Nephron (organoid): Measurements from ENCODE around the gene MAGEA4.

Experiments
- H3K27ac Mint-ChIP-seq, 3 experiments: 2 replicates each; pipeline ENCODE4 v1.8.0; 2020; ENCODE audit warnings: mixed read lengths in 3 of 3, mild to moderate bottlenecking in 2 of 3, moderate library complexity in 1 of 3
- H3K27me3 Mint-ChIP-seq: 2 replicates; pipeline ENCODE4 v1.8.0; 2021; ENCODE audit warnings: low read depth, mild to moderate bottlenecking, moderate library complexity, mixed read lengths
- H3K36me3 Mint-ChIP-seq: 2 replicates; pipeline ENCODE4 v1.8.0; 2020; ENCODE audit warnings: low read depth, mixed read lengths
- H3K4me1 Mint-ChIP-seq: 2 replicates; pipeline ENCODE4 v1.8.0; 2020; ENCODE audit warnings: mixed read lengths
- H3K4me3 Mint-ChIP-seq, 3 experiments: 2 replicates each; pipeline ENCODE4 v1.8.0; 2020; ENCODE audit warnings: mild to moderate bottlenecking in 3 of 3, mixed read lengths in 3 of 3, moderate library complexity in 2 of 3
- H3K9me3 Mint-ChIP-seq: 2 replicates; pipeline ENCODE4 v1.8.0; 2020; ENCODE audit warnings: mixed read lengths
- TF ChIP-seq, protein P1 (sequence below), 3 experiments: fragments of 200-600 bp; sonication (generic); IDR thresholded peaks; one replicate each; pipeline ENCODE4 v1.5.0; 2021; ENCODE audit warnings: antibody characterized with exemption in 3 of 3; ENCODE audit not compliant: unreplicated experiment in 3 of 3

The MAGEA4 gene

DNA sequence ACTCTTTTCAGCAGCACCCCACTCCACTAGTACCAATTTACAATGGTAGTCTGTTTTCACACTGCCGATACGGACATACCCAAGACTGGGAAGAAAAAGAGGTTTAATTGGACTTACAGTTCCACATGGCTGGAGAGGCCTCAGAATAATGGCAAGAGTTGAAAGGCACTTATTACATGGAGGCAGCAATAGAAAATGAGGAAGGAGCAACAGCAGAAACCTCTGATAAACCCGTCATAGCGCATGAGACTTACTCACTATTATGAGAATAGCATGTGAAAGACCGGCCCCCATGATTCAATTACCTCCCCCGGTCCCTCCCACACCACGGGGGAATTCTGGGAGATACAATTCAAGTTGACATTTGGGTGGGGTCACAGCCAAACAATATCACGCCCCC, 34.1 kb upstream of the MAGEA4 start:
- no peaks in the 10 kb centered on the region for H3K36me3 Mint-ChIP-seq
- TF ChIP-seq, protein P1, sequence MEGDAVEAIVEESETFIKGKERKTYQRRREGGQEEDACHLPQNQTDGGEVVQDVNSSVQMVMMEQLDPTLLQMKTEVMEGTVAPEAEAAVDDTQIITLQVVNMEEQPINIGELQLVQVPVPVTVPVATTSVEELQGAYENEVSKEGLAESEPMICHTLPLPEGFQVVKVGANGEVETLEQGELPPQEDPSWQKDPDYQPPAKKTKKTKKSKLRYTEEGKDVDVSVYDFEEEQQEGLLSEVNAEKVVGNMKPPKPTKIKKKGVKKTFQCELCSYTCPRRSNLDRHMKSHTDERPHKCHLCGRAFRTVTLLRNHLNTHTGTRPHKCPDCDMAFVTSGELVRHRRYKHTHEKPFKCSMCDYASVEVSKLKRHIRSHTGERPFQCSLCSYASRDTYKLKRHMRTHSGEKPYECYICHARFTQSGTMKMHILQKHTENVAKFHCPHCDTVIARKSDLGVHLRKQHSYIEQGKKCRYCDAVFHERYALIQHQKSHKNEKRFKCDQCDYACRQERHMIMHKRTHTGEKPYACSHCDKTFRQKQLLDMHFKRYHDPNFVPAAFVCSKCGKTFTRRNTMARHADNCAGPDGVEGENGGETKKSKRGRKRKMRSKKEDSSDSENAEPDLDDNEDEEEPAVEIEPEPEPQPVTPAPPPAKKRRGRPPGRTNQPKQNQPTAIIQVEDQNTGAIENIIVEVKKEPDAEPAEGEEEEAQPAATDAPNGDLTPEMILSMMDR (IDR thresholded peaks at IDR 0.05; ENCODE audit: unreplicated experiment in 3 of 3): no peak
- peaks cover 5% of the 10 kb centered on the region for H3K4me1 Mint-ChIP-seq
- peaks cover 21% of the 10 kb centered on the region for H3K9me3 Mint-ChIP-seq
- peak overlapping the region in 1 of 3 experiments; percentile 25 for H3K27ac Mint-ChIP-seq
- H3K27me3 Mint-ChIP-seq: no peaks in the 10 kb centered on the region
- no peak overlapping the region for H3K4me3 Mint-ChIP-seq

DNA sequence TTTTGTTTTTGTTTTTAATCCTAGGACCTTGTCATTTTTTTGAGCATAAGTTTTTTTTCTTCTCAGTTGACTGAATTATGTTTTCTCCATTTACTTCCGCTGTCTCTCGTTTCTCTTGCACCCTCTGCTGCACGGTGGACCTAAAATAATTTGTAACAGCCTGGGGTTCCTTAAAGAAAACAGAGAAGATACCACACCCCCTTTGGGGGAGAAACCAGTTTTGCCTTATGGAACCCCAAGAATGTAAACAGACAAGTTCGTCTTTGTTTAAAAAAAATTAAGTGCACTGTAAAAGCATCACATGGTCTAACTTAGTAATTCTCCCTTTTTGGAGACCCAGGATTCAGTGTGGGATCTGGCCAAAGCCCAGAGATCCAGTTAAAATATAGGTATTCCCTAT, 32.8 kb upstream of the MAGEA4 start:
- peaks cover 21% of the 10 kb centered on the region for H3K9me3 Mint-ChIP-seq
- H3K27ac Mint-ChIP-seq: no peak overlapping the region
- no peaks in the 10 kb centered on the region for H3K4me1 Mint-ChIP-seq
- TF ChIP-seq, protein P1 (IDR thresholded peaks at IDR 0.05; ENCODE audit: unreplicated experiment in 3 of 3): no peak
- no peaks in the 10 kb centered on the region for H3K27me3 Mint-ChIP-seq
- H3K4me3 Mint-ChIP-seq: peak overlapping the region in 1 of 3 experiments; percentile 53
- no peaks in the 10 kb centered on the region for H3K36me3 Mint-ChIP-seq

DNA sequence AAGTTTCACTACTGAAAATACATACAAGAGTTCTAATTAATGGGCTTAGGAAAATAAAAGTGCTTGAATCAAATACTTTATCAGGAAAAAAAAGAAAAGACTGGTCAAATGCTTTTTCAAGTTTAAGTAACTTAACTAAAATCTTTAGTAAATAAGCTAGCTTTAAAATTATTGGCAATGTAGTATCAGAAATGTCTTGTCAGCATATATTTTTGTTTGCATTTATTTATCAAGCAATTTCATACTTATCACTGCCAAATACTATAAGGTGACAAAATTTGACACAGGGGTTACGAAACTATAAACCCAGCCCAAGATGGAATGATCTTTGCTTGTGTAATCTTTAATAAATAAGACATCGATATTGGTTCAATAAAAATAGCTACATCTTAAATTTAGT, 31.8 kb upstream of the MAGEA4 start:
- Mint-ChIP-seq H3K36me3 (no peaks in the 10 kb centered on the region), H3K27me3 (no peaks in the 10 kb centered on the region), H3K4me3 (no peak overlapping the region), H3K27ac (no peak overlapping the region), H3K9me3 (peaks cover 16% of the 10 kb centered on the region), H3K4me1 (no peaks in the 10 kb centered on the region)
- TF ChIP-seq, protein P1 (IDR thresholded peaks at IDR 0.05; ENCODE audit: unreplicated experiment in 3 of 3): no peak

DNA sequence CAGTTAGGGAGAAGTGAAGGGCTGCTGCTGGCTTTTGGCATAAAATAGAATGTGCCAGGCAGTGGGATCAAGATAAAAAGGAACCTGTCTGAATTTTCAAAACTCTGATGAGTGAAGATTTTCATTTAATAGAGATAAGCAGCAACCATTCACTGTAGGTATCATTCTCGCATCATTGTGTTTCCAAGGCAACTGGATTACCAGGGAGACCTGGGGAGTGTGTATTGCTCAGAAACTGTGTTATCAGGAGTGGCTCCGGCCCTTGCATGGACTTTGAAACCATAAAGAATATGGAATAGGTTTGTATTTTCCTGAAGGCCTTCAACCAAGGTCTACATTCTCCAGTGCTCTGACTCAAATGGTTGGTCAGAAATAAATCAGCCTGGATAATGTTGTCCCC, 23.3 kb upstream of the MAGEA4 start:
- Mint-ChIP-seq H3K27ac (no peak overlapping the region), H3K4me3 (no peak overlapping the region), H3K36me3 (no peaks in the 10 kb centered on the region), H3K4me1 (no peaks in the 10 kb centered on the region), H3K9me3 (peaks cover 24% of the 10 kb centered on the region), H3K27me3 (no peaks in the 10 kb centered on the region)
- TF ChIP-seq, protein P1 (IDR thresholded peaks at IDR 0.05; ENCODE audit: unreplicated experiment in 3 of 3): no peak

DNA sequence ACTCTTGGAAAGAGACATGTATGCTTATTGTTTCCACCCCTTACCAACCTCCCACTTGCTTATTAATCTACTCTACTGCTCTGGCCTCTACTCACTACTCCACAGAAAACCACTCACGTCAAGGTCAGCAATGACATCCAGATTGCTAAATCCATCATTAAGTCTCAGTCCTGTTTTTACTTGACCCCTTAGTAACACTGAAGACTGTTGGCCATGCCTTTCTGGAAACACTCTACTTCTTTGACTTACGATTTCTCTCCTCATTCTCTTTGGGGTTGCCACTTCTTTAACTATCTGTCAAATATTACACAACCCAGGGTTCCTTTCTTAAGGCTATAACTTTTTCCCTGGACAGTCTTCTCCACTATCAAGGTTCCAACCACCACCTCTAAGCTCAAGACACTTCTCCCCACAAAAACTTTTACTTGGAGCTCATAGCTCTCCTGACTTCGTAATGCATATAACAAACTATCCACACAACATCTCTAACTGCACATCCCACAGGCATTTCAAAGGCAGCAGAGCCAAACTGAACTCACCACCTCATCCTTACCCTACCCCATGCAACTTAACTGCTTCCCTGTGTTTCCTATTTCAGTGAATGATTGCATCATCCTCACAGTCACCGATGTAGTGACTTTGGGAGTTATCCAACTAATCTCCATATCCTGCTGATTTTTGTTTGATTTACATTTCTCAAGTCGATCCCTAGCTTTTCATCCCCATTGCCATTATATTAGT, 15.8 kb upstream of the MAGEA4 start:
- Mint-ChIP-seq H3K9me3 (peaks cover 5% of the 10 kb centered on the region), H3K36me3 (no peaks in the 10 kb centered on the region), H3K4me3 (no peak overlapping the region), H3K27ac (no peak overlapping the region), H3K27me3 (no peaks in the 10 kb centered on the region), H3K4me1 (no peaks in the 10 kb centered on the region)
- TF ChIP-seq, protein P1 (IDR thresholded peaks at IDR 0.05; ENCODE audit: unreplicated experiment in 3 of 3): no peak

DNA sequence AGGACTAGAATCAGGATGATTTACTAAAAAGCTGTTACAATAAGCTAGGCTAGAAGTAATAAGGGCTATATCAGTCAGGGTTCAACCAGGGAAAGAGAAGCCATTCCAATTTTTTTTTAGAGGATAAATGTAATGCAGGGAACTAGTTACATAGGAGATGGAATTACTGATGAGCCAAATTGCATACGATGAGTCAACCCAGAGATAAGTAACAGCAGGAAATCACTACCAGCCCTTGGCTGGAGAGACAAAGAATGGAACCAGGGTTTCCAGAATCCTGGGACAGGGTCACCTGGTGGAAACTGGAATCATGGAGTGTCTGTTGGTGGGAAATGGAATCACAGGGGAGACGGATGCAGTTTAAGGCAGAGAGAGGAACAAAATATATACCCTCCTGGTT, 13.1 kb upstream of the MAGEA4 start:
- TF ChIP-seq, protein P1 (IDR thresholded peaks at IDR 0.05; ENCODE audit: unreplicated experiment in 3 of 3): no peak
- peaks cover 1% of the 10 kb centered on the region for H3K27me3 Mint-ChIP-seq
- H3K4me1 Mint-ChIP-seq: no peaks in the 10 kb centered on the region
- peaks cover 10% of the 10 kb centered on the region for H3K9me3 Mint-ChIP-seq
- no peaks in the 10 kb centered on the region for H3K36me3 Mint-ChIP-seq
- H3K4me3 Mint-ChIP-seq: no peak overlapping the region
- H3K27ac Mint-ChIP-seq: no peak overlapping the region
